Fibroblast of skin of abdomen (primary cell): Measurements from ENCODE around the gene ORAI2.

Experiments used
- DNase-seq: peaks from one replicate; pipeline ENCODE4 v3.0.0-alpha.2; 2013

Gene ORAI2

GRCh38 chr7:102415685-102416225 is 17.6 kb upstream of the ORAI2 start:
- no peak for DNase-seq

GRCh38 chr7:102416406-102416805 is 17.0 kb upstream of the ORAI2 start:
- no peak for DNase-seq

- no peak for DNase-seq
These were observed 16.3 kb upstream of the ORAI2 start for GRCh38 chr7:102417105-102417504.

GRCh38 chr7:102418592-102418991 is 14.8 kb upstream of the ORAI2 start:
- DNase-seq = no peak

DNA sequence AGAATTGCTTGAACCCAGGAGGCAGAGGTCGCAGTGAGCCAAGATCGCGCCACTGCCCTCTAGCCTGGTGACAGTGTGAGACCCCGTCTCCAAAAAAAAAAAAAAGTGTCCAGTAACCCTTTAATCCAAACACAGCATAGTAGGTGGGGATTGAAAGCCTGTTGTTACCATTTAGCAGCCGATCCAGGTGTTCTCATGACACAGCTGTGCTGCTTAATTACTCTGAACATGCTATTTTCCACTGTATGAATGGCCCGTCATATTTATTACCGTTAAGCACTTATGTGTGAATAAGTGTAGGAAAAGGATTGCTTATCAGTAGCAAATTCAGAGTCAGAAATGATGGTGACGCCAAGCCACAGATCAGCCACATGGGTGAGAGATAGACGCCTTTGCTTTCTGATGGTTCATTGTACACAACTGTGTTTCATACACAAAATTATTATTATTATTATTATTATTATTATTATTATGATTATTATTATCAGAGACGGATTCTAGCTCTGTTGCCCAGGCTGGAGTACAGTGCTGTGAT is 11.6 kb upstream of the ORAI2 start:
- no peak for DNase-seq

DNA sequence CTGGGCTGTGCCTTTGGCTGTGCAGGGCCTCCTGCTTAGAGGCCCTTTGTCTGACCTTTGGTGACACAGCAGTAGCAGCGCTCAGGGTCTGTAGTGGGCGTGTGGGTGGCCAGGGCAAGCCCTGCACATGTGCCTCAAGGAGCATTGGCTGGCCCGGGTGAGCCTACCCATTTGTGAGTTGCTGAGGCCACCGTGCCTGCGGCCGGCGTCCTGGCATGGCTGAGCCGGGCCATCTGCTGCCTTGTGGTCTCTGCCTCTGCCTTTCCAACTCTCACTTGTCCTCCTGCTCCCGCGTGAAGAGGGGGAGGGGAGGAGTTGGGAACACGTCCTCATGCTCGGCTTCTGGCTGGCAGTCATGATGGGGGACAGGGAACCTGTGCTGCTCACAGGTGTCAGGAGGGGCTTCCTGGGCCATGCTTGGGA is 9.2 kb upstream of the ORAI2 start:
- no peak for DNase-seq

DNA sequence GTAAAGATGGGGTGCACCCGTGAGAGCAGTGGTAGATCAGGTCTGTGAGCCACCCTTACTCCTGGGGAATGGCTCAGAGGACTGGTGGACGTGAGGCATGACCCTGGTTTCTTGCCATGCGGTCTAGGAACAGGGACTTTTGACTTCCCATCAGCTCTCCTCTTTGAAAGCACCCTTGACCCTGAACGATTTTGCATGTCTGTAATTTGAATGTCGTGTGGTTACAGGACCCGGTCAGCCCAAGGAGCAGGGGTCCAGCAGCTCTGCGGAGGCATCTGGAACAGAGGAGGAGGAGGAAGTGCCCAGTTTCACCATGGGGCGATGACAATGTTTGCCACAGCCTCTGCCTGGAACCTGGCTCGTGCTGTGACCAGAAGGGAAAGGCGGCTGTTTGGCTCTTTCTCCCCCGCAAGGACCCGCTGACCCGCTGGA is 8.6 kb upstream of the ORAI2 start:
- DNase-seq = no peak

GRCh38 chr7:102425639-102426267 is 7.6 kb upstream of the ORAI2 start:
- DNase-seq = no peak

- no peak for DNase-seq
These were observed 6.9 kb upstream of the ORAI2 start for GRCh38 chr7:102426268-102427018.

- no peak for DNase-seq
These were observed 6.4 kb upstream of the ORAI2 start for GRCh38 chr7:102427019-102427405.

DNA sequence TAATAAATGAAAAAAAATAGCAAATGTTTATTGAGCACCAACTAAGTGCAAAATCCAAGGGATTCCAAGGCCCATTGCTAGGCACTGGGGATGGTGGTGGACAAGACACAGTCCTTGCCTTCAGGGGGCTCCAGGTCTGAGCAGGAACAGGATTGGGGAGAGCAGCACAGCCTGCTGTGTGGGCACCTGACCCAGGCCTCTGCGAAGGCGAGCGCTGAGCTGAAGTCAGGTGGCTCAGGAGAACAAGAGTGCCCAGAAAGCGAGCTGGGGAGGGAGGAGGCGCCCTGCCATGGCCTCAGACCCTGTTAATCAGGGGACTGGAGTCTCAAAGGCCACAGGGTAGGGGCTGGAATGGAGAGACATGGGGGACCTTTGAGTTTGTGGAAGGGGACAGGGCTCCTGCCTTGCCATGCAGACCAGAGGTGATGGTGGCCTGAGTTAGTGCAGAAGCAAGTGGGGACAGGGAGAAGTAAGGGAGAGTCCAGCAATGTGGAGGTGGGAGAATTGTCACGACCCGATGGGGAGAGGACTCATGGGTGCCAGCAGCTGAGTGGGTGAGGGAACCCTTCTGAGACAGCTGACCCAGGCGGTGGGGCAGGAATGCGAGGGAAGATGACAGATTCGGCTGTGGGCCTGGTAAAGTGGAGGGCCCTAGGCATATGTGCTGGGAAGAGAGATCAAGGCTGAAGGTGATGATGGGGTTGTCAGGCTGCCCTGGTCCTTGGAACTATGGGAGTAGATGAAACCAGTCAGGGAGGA is 4.1 kb upstream of the ORAI2 start:
- no peak for DNase-seq

GRCh38 chr7:102431617-102432298 is 1.6 kb upstream of the ORAI2 start:
- DNase-seq = no peak

DNA sequence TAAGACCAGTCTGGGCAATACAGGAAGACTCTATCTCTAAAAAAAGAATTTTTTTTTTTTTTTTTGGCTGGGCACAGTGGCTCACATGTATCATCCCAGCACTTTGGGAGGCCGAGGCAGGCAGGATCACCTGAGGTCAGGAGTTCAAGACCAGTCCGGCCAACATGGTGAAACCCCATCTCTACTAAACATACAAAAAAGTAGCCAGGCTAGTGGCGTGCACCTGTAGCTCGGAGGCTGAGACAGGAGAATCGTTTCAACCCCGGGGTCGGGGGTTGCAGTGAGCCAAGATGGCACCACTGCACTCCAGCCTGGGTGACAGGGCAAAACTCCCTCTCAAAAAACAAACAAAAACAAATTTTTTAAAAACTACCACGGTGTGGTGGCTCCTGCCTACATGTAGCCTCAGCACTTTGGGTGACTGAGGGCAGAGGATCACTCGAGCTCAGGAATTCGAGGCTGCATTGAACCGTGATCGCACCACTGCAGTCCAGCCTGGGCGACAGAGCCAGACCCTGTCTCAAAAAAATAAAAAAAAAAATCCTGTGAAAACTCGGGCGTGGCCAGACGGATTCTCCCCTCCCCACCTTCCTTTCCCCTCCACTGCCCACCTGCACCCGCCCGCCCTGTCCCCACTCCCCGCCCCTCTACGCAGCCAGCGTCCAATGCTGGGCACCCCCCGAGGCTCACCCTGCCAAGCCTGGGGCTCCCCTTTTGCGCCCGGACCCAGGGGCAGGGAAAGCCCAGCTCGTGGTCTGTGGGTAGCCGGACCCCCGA is 745 bp upstream of the ORAI2 start:
- no peak for DNase-seq

DNA sequence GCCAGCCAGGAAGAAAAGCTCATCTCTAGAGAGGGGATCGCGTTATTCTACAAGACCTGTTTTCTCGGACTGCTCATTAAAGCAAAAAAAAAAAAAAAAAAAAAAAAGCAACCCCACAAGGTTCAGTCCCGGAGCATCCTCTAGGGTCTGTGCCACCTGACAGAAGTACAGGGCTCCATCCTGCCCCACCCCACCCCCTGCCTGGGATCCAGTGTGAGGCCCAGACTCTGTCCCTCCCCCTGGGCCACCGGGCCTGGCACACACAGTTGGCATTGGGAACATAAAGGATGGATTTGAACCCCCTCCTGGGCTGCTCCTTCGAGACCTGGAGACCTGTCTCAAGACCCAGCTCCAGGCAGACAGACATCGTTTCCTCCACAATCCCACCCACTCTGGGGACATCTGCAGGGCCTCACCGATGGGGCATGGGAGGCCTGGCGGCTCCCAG is 688 bp downstream of the ORAI2 start:
- DNase-seq = no peak

DNA sequence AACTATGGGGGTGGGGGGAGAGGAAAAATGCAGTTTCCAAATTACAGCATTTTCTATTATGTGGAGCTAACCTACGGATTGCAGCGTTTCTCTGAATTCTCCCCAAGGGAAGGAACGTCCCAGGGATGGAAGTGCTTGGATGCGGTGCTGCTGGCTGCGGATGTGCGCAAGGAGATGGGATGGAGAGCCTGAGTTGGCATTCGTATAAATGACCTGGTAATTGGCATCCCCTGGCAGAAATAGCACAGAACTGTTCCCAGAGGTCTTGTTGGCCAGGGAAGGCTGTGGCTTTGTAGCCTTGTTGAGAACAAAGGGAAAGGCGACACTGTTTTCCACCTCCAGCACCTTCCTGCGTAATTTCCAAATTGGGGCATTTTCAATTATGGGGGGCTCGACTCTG is 2.7 kb downstream of the ORAI2 start:
- no peak for DNase-seq

GRCh38 chr7:102439963-102440795 is 6.8 kb downstream of the ORAI2 start:
- DNase-seq = peak; percentile 78

DNA sequence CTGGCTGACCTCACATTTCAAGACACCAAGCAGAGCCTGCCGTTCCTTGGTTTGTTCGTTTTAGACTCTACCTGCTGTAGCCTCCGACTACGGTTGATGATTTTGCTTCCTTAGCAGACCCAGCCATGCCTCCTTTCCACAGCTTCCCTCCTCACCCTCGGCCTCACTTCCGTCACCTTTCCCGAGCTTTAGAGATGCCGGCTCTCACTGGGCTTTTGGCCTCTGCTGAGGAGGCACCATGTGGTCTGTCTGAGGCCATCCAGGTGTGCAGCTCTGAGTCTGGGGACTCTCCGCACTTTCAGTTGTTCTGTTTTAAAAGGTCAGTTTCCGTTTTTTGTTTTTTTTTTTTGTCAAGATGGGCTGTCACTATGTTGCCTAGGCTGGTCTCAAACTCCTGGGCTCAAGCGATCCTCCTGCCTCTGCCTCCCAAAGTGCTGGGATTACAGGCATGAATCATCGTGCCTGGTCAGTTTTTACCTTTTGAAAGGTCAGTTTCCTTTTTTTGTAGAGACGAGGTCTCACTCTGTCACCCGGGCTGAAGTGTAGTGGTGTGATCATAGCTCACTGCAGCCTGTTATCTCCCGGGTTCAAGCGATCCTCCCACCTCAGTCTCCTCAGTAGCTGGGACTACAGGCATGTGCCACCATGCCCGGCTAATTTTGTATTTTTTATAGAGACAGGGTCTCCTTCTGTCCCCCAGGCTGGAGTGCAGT is 11.7 kb downstream of the ORAI2 start:
- no peak for DNase-seq

GRCh38 chr7:102445674-102446071 is 12.3 kb downstream of the ORAI2 start:
- DNase-seq = no peak

DNA sequence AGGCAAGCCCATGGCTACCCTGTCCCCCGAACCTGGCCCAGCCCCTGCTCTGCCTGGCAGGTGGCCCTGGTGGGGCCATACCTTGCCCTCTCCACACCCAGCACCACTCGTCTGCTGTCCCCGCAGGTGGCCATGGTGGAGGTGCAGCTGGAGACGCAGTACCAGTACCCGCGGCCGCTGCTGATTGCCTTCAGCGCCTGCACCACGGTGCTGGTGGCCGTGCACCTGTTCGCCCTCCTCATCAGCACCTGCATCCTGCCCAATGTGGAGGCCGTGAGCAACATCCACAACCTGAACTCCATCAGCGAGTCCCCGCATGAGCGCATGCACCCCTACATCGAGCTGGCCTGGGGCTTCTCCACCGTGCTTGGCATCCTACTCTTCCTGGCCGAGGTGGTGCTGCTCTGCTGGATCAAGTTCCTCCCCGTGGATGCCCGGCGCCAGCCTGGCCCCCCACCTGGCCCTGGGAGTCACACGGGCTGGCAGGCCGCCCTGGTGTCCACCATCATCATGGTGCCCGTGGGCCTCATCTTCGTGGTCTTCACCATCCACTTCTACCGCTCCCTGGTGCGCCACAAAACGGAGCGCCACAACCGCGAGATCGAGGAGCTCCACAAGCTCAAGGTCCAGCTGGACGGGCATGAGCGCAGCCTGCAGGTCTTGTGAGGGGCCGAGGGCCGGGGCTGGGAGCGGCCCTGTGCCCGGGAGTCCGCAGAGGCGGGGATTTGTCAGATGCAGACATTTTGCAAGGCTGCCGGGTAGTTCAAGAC is 13.2 kb downstream of the ORAI2 start:
- no peak for DNase-seq
